HepG2 (cell line): ENCODE data around the gene GPR143. TPM values are rescaled to one million over a fixed set of nuclear protein-coding genes. Genes with fewer than 3 reads are reported as not detected.

Source experiments
- ATAC-seq: fragments of 200-7000 bp; cut with Tn5 transposase; 3 replicates; pipeline ENCODE4 v1.9.1; 2020; ENCODE audit warnings: mild to moderate bottlenecking, moderate library complexity
- BruUV-seq: library from RNA; stranded (reverse); fragments of 400-500 nt; replicated peaks from 2 replicates; lab custom pipeline; 2021; lab: Mats Ljungman, UMichigan
- CTCF ChIA-PET: fragments of 300-600 bp; formaldehyde crosslinking; extraction: SDS; loops from one replicate; lab custom pipeline; 2021; ENCODE audit warnings: low total read pairs, inconsistent platforms, low intra/inter-chr PET ratio; lab: Yijun Ruan, JAX
- POLR2A ChIA-PET: fragments of 350-600 bp; sonication (Branson Sonifier 250); formaldehyde crosslinking; loops from one replicate; lab custom pipeline; 2020; ENCODE audit warnings: antibody characterized with exemption, inconsistent platforms; lab: Yijun Ruan, JAX
- DNase-seq: peaks from one replicate; pipeline ENCODE4 v3.0.0-alpha.2; 2015; ENCODE audit warnings: low spot score
- FAIRE-seq: peaks from 3 replicates; lab custom pipeline; 2011; peaks lifted over from hg19 to GRCh38; lab: Jason Lieb, UNC
- H2AFZ ChIP-seq: one replicate; pipeline ENCODE4 v1.6.1; 2011; ENCODE audit warnings: low read length, inconsistent platforms
- H3K27ac ChIP-seq: fragments of 300-600 bp; 3 replicates; pipeline ENCODE4 v1.8.0; 2011; ENCODE audit warnings: mixed run types, mild to moderate bottlenecking, mixed read lengths, low read length, inconsistent platforms; ENCODE audit not compliant: insufficient read depth; ENCODE audit errors: extremely low read length
- H3K27me3 ChIP-seq, 2 experiments: fragments of 200-600 bp in 1 of 2; 2 replicates in 1 of 2; 3 replicates in 1 of 2; pipeline versions ENCODE4 v1.6.0 to v1.8.0; 2011; ENCODE audit warnings: low read length in 2 of 2, mild to moderate bottlenecking in 2 of 2, moderate library complexity in 2 of 2, inconsistent platforms in 1 of 2; ENCODE audit not compliant: insufficient read depth in 2 of 2, control insufficient read depth in 1 of 2
- H3K36me3 ChIP-seq, 2 experiments: fragments of 200-600 bp in 1 of 2; replicated peaks in 1 of 2; 2 replicates in 1 of 2; 3 replicates in 1 of 2; pipeline versions ENCODE4 v1.5.1 to v1.8.0; 2011; ENCODE audit warnings: low read length in 2 of 2, inconsistent platforms in 1 of 2; ENCODE audit not compliant: insufficient read depth in 2 of 2, control insufficient read depth in 1 of 2
- H3K4me1 ChIP-seq: 2 replicates; pipeline ENCODE4 v1.5.1; 2012; ENCODE audit warnings: low read length, inconsistent platforms; ENCODE audit not compliant: insufficient read depth
- H3K4me2 ChIP-seq: 2 replicates; pipeline ENCODE4 v1.6.0; 2011; ENCODE audit warnings: low read depth, low read length, inconsistent platforms
- H3K4me3 ChIP-seq, 3 experiments: fragments of 200-600 bp in 1 of 3; sonication (generic), shearing (Covaris generic) in 1 of 3; replicated peaks in 1 of 3; 2 replicates each; pipeline ENCODE4 v1.5.1; 2011 to 2016; ENCODE audit warnings: low read length in 3 of 3, inconsistent platforms in 2 of 3, low read depth in 2 of 3, mild to moderate bottlenecking in 2 of 3, control low read depth in 1 of 3, mixed read lengths in 1 of 3; ENCODE audit not compliant: insufficient read depth in 1 of 3
- H3K79me2 ChIP-seq: one replicate; pipeline ENCODE4 v1.6.1; 2011; ENCODE audit warnings: low read length, inconsistent platforms; ENCODE audit not compliant: insufficient read depth
- H3K9ac ChIP-seq: 2 replicates; pipeline ENCODE4 v1.6.0; 2011; ENCODE audit warnings: mild to moderate bottlenecking, low read depth, low read length, inconsistent platforms; ENCODE audit not compliant: insufficient read depth
- H3K9me3 ChIP-seq: 2 replicates; pipeline ENCODE4 v1.5.1; 2012; ENCODE audit warnings: mild to moderate bottlenecking, low read length
- H4K20me1 ChIP-seq: 2 replicates; pipeline ENCODE4 v1.6.0; 2011; ENCODE audit warnings: inconsistent platforms, mild to moderate bottlenecking, low read length, moderate library complexity; ENCODE audit not compliant: insufficient read depth
- ADNP ChIP-seq: sonication (generic); formaldehyde crosslinking; IDR thresholded peaks from 2 replicates; pipeline ENCODE4 v1.4.0; 2020; ENCODE audit warnings: missing genetic modification reagents
- ATF2 ChIP-seq: sonication (generic); formaldehyde crosslinking; IDR thresholded peaks from 2 replicates; pipeline ENCODE4 v1.4.0; 2020; ENCODE audit warnings: missing genetic modification reagents
- ATF6 ChIP-seq: sonication (generic); formaldehyde crosslinking; conservative IDR thresholded peaks from 2 replicates; pipeline ENCODE4 v1.4.0; 2020; ENCODE audit warnings: missing genetic modification reagents
- CTCF ChIP-seq: sonication (generic); formaldehyde crosslinking; IDR thresholded peaks from 2 replicates; pipeline ENCODE4 v1.5.0; 2020; ENCODE audit warnings: mild to moderate bottlenecking, missing genetic modification reagents, moderate library complexity
- HDAC2 ChIP-seq: sonication (generic); formaldehyde crosslinking; IDR thresholded peaks from 2 replicates; pipeline ENCODE4 v1.4.0; 2020; ENCODE audit warnings: missing genetic modification reagents
- LCORL ChIP-seq, 2 experiments: fragments of 450-650 bp in 1 of 2; sonication (generic) in 1 of 2; formaldehyde crosslinking in 1 of 2; IDR thresholded peaks; 2 replicates each; pipeline versions ENCODE4 v1.5.0 to v1.6.1; 2017 to 2020; ENCODE audit warnings: antibody characterized with exemption in 1 of 2, missing genetic modification reagents in 1 of 2
- MYPOP ChIP-seq: sonication (generic); formaldehyde crosslinking; IDR thresholded peaks from 2 replicates; pipeline ENCODE4 v1.8.1; 2023; ENCODE audit warnings: mild to moderate bottlenecking, moderate library complexity, missing genetic modification reagents
- NCOA2 ChIP-seq: sonication (generic); formaldehyde crosslinking; IDR thresholded peaks from 2 replicates; pipeline ENCODE4 v1.8.0; 2022; ENCODE audit warnings: inconsistent platforms
- RFX3 ChIP-seq: IDR thresholded peaks from 2 replicates; pipeline ENCODE4 v1.6.1; 2016; ENCODE audit warnings: missing biosample characterization, missing genetic modification reagents
- SMARCC2 ChIP-seq: fragments of 450-650 bp; IDR thresholded peaks from 2 replicates; pipeline ENCODE4 v1.6.1; 2017; ENCODE audit warnings: antibody characterized with exemption, mild to moderate bottlenecking
- SMC3 ChIP-seq: IDR thresholded peaks from 2 replicates; pipeline ENCODE4 v1.6.1; 2011; ENCODE audit warnings: low read length, improper control_type of control experiment
- TEAD3 ChIP-seq: optimal IDR thresholded peaks from 2 replicates; pipeline ENCODE3; 2016; ENCODE audit warnings: borderline replicate concordance
- TOPORS ChIP-seq: sonication (generic); formaldehyde crosslinking; IDR thresholded peaks from 2 replicates; pipeline ENCODE4 v1.8.0; 2023; ENCODE audit warnings: mild to moderate bottlenecking, missing genetic modification reagents
- XRCC5 ChIP-seq: fragments of 200-400 bp; formaldehyde crosslinking; optimal IDR thresholded peaks from 2 replicates; pipeline ENCODE3; 2017; ENCODE audit warnings: mild to moderate bottlenecking, low read length
- ZNF563 ChIP-seq: sonication (generic); formaldehyde crosslinking; IDR thresholded peaks from 2 replicates; pipeline ENCODE4 v1.8.0; 2022; ENCODE audit warnings: mild to moderate bottlenecking, moderate library complexity, missing genetic modification reagents
- ZNF644 ChIP-seq: IDR thresholded peaks from 2 replicates; pipeline ENCODE4 v1.6.1; 2016; ENCODE audit warnings: low read depth
- ZNF713 ChIP-seq: sonication (generic); formaldehyde crosslinking; IDR thresholded peaks from 2 replicates; pipeline ENCODE4 v1.4.0; 2020; ENCODE audit warnings: mild to moderate bottlenecking, missing genetic modification reagents
- WGBS: methylation state at CpG from one replicate; pipeline ENCODE4 v1.1.6; 2017; ENCODE audit warnings: low lambda C conversion rate; 5-methylcytosine and 5-hydroxymethylcytosine counted together
- in situ Hi-C: cut with HindIII; loops from 2 replicates; pipeline ENCODE4 v1.10.0; 2017; ENCODE audit warnings: low pct_unique_long_range_greater_than_20kb; ENCODE audit not compliant: extremely low pct_ligation_motif_present
- intact Hi-C: fragments of 100-400 bp; cut with micrococcal nuclease; formaldehyde crosslinking; loops from one replicate; pipeline ENCODE4 v1.10.0; 2022; ENCODE audit not compliant: unreplicated experiment
- polyA plus RNA-seq, 8 experiments: library from polyadenylated mRNA; depleted of rRNA in 3 of 8; stranded (reverse) in 7 of 8; unstranded in 1 of 8; fragments of >200 nt; fragmentation: Illumina TruSeq in 4 of 8; extraction: Trizol in 4 of 8; gene quantifications; 2 replicates each; pipeline versions ENCODE4 v1.2.1 to v1.2.3, GENCODE V29; 2011 to 2016; ENCODE audit warnings: low read depth in 4 of 8, missing spikeins in 1 of 8, mixed read lengths in 1 of 8; ENCODE audit not compliant: insufficient read depth in 1 of 8
- total RNA-seq, 5 experiments: library from RNA; depleted of rRNA; stranded (reverse); fragments of >200 nt; fragmentation: Illumina TruSeq; extraction: Trizol; gene quantifications; 2 replicates each; pipeline ENCODE4 v1.2.3, GENCODE V29; 2016; ENCODE audit warnings: low read depth in 1 of 5

GPR143 gene
- total and polyA plus RNA-seq, 2 of the 13 experiments (the other 11 are each of a cell fraction or from before 2014, with no cell fraction given): 0.30 to 0.89 TPM

- TF ChIP-seq MYPOP (no peak), SMC3 (peak; percentile 33; the same call in 1 of the 2 replicates), LCORL (IDR thresholded peaks at IDR 0.05) (no peak), LCORL (CRISPR knock-in tag; IDR thresholded peaks at IDR 0.05) (no peak), RFX3 (CRISPR knock-in tag) (no peak), ZNF713 (no peak), CTCF (CRISPR knock-in tag) (peak; percentile 75), ATF2 (CRISPR knock-in tag) (0 out of 2 replicates have a peak, but pooled peaks have one; percentile 29)
Observed at GRCh38 chrX:9708923-9709553, 56.6 kb downstream of the GPR143 start (continued).

- no peak for ATAC-seq
- in situ Hi-C loops: loop anchor here (25.0 kb wide), 1 partner anchor 746 kb away; no protein-coding TSS in a partner anchor
- Histone ChIP-seq H3K9ac (no peak overlapping the region), H3K36me3 (peaks cover 9 to 28% of the 10 kb centered on the region in 2 experiments), H3K4me3 (no peak overlapping the region), H2AFZ (no peak overlapping the region), H3K4me1 (no peaks in the 10 kb centered on the region), H3K27ac (no peak overlapping the region), H3K79me2 (no peaks in the 10 kb centered on the region), H4K20me1 (no peaks in the 10 kb centered on the region), H3K27me3 (no peaks in the 10 kb centered on the region), H3K9me3 (no peaks in the 10 kb centered on the region), H3K4me2 (no peak overlapping the region)
- BruUV-seq: no TSS peak
- no peak for DNase-seq
- POLR2A ChIA-PET: no interaction called here
- WGBS: 96% methylated on average over 9 of the region's 10 CpGs
- FAIRE-seq: no peak
- intact Hi-C loops: loop anchor here (5.0 kb wide), 1 partner anchor 246 kb away; no protein-coding TSS in a partner anchor
- CTCF ChIA-PET: interaction anchor here (1.5 kb wide), 1 partner anchor 411 kb away, joined by 4 read pairs; no protein-coding TSS in a partner anchor
- TF ChIP-seq TOPORS (CRISPR knock-in tag) (no peak), HDAC2 (CRISPR knock-in tag) (no peak), TEAD3 (no peak), ZNF644 (CRISPR knock-in tag) (no peak), XRCC5 (no peak), ATF6 (CRISPR knock-in tag) (no peak), ADNP (CRISPR knock-in tag) (no peak), NCOA2 (CRISPR knock-in tag) (no peak), ZNF563 (CRISPR knock-in tag) (no peak), SMARCC2 (no peak)
Observed at GRCh38 chrX:9708086-9708485, 57.6 kb downstream of the GPR143 start.
